ENCODE results near the gene SLC22A5. TPM values are rescaled to one million over a fixed set of nuclear protein-coding genes. Genes with fewer than 3 reads are reported as not detected.

Gene SLC22A5
- total and polyA plus RNA-seq, 2 donors (not counting 3 experiments of a cell fraction or from before 2014, with no cell fraction given): 3.6 to 9.3 TPM

GRCh38 chr5:132419502-132420468 is 50.3 kb downstream of the SLC22A5 start:
- Histone ChIP-seq H2AFZ (ENCODE audit: low read depth, low read length) (peak overlapping the region; percentile 61), H3K4me2 (ENCODE audit: insufficient read depth, low read length) (no peak overlapping the region), H3K79me2 (ENCODE audit: control insufficient read depth, insufficient read depth, low read length) (no peaks in the 10 kb centered on the region), H3K4me1 (ENCODE audit: control insufficient read depth, extremely low read depth, insufficient read depth, low read length) (peaks cover 41% of the 10 kb centered on the region), H3K27me3 (ENCODE audit: control insufficient read depth in 2 of 2, insufficient read depth in 2 of 2, low read length in 2 of 2) (no peaks in the 10 kb centered on the region), H3K9me1 (replicated peaks; ENCODE audit: control insufficient read depth, extremely low read depth, insufficient read depth, low read length) (no peaks in the 10 kb centered on the region), H3K27ac (ENCODE audit: insufficient read depth, low read depth, low read length) (peak overlapping the region; percentile 6), H3K9me3 (replicated peaks; ENCODE audit: control insufficient read depth, insufficient read depth, low read length) (no peaks in the 10 kb centered on the region), H3K36me3 (ENCODE audit: control insufficient read depth in 2 of 2, extremely low read depth in 1 of 2, insufficient read depth in 2 of 2, low read length in 2 of 2) (no peaks in the 10 kb centered on the region), H3K4me3 (replicated peaks in 1 of 3; ENCODE audit: insufficient read depth in 1 of 3, low read depth in 1 of 3, low read length in 3 of 3) (no peak overlapping the region), H4K20me1 (replicated peaks; ENCODE audit: control insufficient read depth, extremely low read depth, insufficient read depth, low read length) (no peaks in the 10 kb centered on the region), H3K9ac (replicated peaks; ENCODE audit: extremely low read depth, insufficient read depth, low read length) (no peak overlapping the region)
- POLR2A ChIA-PET: interaction anchor here (1.2 kb wide), 1 partner anchor 71 kb away, joined by 5 read pairs; the partner anchor contains the start of gene IRF1
- CTCF ChIA-PET: interaction anchor here (1.0 to 5.3 kb wide), 16 partner anchors 9 to 400 kb away, joined by 3 to 38 read pairs (median 6); partner anchors contain the start of gene IRF1
- intact Hi-C loops (cut with micrococcal nuclease): loop anchor here (1.0 kb wide), 5 partner anchors 32 to 82 kb away; partner anchors contain the start of gene IRF1
- TF ChIP-seq MYC (IDR thresholded peaks at IDR 0.05; ENCODE audit: low read depth, low read length): no peak
- peak; percentile 77 to 83 for TF ChIP-seq CTCF (IDR thresholded peaks at IDR 0.05; ENCODE audit: extremely low read depth in 1 of 2, insufficient read depth in 1 of 2, low read depth in 1 of 2, low read length in 2 of 2)
- no peak for TF ChIP-seq POLR2AphosphoS5 (IDR thresholded peaks at IDR 0.05; ENCODE audit: insufficient read depth, low read depth, low read length)
- DNase-seq (ENCODE audit: low read depth, low spot score) (peak; percentile 90), FAIRE-seq (peak; percentile 88)
- BruUV-seq (replicated peaks): no TSS peak
- dilution Hi-C loops (cut with MboI; ENCODE audit: extremely low pct_ligation_motif_present, low sequenced_read_pairs): no loop called here
